Epithelial cell of esophagus (primary cell): Measurements from ENCODE around the gene MINDY4B.

Source experiments
- DNase-seq: peaks from one replicate; pipeline ENCODE4 v3.0.0; 2010; ENCODE audit warnings: low read depth
- H3K4me3 ChIP-seq: 2 replicates; pipeline ENCODE4 v1.5.1; 2011; ENCODE audit warnings: mild to moderate bottlenecking, low read length, control low read depth
- TF ChIP-seq, protein P1 (sequence below): IDR thresholded peaks from 2 replicates; pipeline ENCODE4 v1.5.1; 2011; ENCODE audit warnings: low read depth, mild to moderate bottlenecking, low read length, control low read depth, inconsistent platforms; ENCODE audit not compliant: insufficient read depth; ENCODE audit errors: missing control alignments

Gene MINDY4B

DNA sequence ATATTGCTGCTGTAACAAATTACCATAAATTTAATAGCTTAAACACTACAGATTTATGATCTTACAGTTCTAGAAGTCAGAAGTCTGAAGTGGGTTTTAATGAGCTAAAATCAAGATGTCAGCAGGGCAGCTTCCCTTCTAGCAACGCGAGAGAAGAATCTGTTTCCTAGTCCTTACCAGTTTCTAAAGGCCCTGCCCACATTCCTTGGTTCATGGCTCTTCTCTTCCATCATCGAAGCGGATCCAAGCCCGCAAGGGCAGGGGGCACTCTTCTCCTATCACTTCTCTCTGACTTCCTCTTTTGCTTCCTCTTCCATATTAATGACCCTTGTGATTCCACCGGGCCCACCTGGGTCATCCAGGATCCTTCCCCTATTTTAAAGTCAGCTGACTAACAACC, 16.1 kb downstream of the MINDY4B start:
- TF ChIP-seq, protein P1, sequence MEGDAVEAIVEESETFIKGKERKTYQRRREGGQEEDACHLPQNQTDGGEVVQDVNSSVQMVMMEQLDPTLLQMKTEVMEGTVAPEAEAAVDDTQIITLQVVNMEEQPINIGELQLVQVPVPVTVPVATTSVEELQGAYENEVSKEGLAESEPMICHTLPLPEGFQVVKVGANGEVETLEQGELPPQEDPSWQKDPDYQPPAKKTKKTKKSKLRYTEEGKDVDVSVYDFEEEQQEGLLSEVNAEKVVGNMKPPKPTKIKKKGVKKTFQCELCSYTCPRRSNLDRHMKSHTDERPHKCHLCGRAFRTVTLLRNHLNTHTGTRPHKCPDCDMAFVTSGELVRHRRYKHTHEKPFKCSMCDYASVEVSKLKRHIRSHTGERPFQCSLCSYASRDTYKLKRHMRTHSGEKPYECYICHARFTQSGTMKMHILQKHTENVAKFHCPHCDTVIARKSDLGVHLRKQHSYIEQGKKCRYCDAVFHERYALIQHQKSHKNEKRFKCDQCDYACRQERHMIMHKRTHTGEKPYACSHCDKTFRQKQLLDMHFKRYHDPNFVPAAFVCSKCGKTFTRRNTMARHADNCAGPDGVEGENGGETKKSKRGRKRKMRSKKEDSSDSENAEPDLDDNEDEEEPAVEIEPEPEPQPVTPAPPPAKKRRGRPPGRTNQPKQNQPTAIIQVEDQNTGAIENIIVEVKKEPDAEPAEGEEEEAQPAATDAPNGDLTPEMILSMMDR: no peak
- H3K4me3 ChIP-seq: no peak overlapping the region
- no peak for DNase-seq

DNA sequence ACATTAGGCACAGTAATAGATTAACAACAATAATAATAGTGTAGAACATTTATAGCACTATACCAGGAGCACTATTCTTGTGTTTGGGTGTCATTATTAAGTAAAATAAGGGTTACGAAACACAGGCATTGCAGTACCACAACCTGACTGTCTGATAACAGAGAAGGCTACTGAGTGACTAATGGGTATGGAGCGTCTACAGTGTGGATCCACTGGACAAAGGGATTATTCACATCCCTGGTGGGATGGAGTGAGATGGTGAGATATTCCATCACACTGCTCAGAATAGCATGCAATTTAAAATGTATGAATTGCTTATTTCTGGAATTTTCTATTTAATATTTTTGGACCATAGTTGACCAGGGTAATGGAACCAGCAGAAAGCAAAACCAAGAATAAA, 18.2 kb downstream of the MINDY4B start:
- peak; percentile 30 for DNase-seq
- TF ChIP-seq, protein P1: no peak
- no peak overlapping the region for H3K4me3 ChIP-seq

DNA sequence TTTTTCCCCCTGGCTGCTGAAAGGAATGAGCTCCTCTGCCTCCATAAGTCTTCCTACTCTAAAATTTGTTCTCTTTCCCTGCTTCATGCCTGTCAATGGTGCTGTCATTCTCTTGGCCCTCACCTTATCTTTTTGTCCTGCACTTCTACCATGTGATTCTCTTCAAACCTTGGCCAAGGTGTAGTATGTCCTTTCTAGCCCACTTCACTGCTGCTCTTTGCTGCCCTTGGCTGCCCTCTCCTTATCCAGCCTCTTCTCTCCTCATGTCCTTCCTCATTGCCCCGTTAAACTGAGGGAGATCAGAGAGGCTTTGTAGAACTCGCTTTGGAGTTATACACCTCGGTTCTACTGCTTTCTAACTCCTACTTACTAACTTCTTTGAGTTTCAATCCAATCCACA, 19.7 kb downstream of the MINDY4B start:
- TF ChIP-seq, protein P1: no peak
- no peak for DNase-seq
- no peak overlapping the region for H3K4me3 ChIP-seq

DNA sequence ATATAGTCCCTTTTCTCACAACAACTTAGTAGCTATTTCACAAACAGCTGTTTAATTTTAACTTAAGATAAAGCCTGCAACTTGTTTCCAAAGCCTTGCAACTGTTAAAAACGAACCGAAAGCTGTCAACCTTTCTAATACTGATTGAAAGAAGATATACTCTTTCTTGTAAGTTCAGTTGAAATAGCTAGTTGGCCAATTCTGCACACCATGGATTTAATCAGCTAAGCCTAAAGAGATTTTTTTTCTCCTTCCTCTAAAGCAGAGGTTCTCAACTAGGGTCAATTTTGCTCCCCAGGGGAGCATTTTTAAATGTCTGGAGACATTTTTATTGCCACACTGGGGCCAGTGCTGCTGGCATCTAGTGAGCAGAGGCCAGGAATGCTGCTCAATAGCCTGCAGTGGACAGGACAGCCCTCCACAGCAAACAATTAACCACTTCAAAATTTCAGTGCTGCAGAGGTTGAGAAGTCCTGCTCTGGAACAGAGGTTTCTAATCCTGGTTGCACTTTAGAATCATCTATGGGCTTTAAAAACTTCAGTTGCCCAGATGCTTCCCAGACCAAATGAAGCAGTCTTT, 26.2 kb downstream of the MINDY4B start:
- TF ChIP-seq, protein P1: no peak
- DNase-seq: no peak
- H3K4me3 ChIP-seq: no peak overlapping the region

DNA sequence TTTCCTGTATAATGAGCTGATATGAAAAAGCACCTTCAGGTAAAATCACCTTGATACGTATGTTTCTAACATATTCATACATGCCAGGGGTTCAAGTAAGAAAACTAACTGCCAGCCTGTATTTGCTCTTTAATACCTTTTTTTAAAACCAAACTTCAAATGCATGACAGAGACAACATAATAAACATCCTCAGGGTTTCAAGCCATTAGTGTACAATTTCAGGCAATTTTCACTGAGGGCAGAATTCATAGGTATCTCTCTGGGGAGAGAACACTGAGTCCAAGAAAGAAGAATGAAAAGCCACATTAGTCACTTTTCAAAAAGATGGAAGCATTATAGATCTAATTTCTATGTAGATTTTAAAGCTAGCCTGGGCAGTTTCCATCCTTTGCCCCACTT, 26.9 kb downstream of the MINDY4B start:
- H3K4me3 ChIP-seq: no peak overlapping the region
- no peak for DNase-seq
- TF ChIP-seq, protein P1: no peak

DNA sequence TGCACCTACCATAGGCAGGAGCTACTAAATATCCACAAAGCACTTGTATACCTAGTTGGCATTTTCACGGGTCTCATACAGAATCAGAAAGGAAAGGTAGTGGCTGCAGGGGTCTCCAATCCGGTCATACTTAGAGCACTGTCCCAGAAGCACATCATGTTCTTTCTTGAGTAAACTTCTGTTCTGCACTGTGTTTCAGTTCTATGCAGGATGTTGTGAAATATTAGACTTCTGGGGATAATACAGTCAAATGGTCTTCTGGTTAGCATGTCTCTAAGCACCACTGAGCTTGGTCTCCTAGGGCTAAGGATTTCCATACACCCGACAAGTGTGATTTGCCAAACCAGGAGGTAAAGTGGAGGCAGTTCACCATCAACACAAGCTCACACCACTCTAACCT, 27.9 kb downstream of the MINDY4B start:
- TF ChIP-seq, protein P1: no peak
- H3K4me3 ChIP-seq: no peak overlapping the region
- no peak for DNase-seq

DNA sequence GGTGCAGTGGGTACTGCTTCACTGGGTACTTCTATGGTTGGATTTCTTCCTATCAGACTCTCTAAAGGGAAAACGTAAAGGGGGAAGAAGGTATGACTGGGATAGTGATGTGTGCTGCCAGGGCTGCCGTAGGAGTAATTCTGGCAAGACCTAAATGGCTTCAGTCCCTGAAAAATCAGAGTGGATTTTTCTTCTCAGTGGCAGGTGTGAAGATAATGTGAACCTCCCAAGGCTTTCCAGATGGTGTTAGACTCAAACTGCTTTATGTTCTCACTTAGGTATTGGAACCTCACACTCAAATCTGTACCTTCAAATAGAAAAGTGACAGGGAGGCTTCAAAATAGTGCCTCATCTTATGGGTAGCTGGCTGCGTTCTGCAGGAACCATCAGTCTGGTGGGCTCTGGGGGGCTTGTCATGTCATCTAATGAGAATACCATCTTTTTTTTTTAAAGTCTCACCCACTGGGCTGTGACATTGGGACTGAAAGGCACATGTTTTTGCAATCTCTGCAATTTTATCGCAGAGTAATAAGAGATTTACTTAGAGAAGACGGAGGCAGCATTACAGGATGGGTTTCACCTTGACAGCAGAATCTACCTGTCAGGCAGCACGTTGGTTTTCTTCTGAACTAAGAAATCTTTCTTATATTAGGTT, 28.5 kb downstream of the MINDY4B start:
- no peak for DNase-seq
- TF ChIP-seq, protein P1: no peak
- H3K4me3 ChIP-seq: no peak overlapping the region
